IPS-18c (cell line): Measurements from ENCODE around the gene AIFM1.

Experiments used
- H3K4me3 ChIP-seq: 2 replicates; pipeline ENCODE4 v1.7.0; 2013; ENCODE audit warnings: low read depth, mild to moderate bottlenecking, low read length, moderate library complexity; ENCODE audit not compliant: insufficient read depth
- H3K9me3 ChIP-seq: one replicate; pipeline ENCODE4 v1.6.1; 2013; ENCODE audit warnings: mild to moderate bottlenecking, low read length, moderate library complexity; ENCODE audit not compliant: control insufficient read depth, insufficient read depth

AIFM1 gene

GRCh38 chrX:130173190-130173895 is 7.7 kb upstream of the AIFM1 start:
- peaks cover 8% of the 10 kb centered on the region for H3K9me3 ChIP-seq
- H3K4me3 ChIP-seq, result no peak overlapping the region

- peak overlapping the region; percentile 56 for H3K4me3 ChIP-seq
- H3K9me3 ChIP-seq, result peaks cover 2% of the 10 kb centered on the region
Observed at GRCh38 chrX:130172127-130172845, 6.6 kb upstream of the AIFM1 start.

- H3K4me3 ChIP-seq, result peak within 1 kb of the TSS; percentile 56
- peaks cover 2% of the 10 kb centered on the region for H3K9me3 ChIP-seq
Observed at GRCh38 chrX:130171446-130172126, 5.9 kb upstream of the AIFM1 start, which contains the start of gene RAB33A. TSS of gene RAB33A (plus strand) at chrX:130171962. CDS start at chrX:130172063, 101 bp downstream.

GRCh38 chrX:130170752-130171445 is 5.3 kb upstream of the AIFM1 start:
- Histone ChIP-seq H3K9me3 (peaks cover 2% of the 10 kb centered on the region), H3K4me3 (peak overlapping the region; percentile 56)

GRCh38 chrX:130167040-130167439 is 1.4 kb upstream of the AIFM1 start:
- Histone ChIP-seq H3K4me3 (no peak overlapping the region), H3K9me3 (peaks cover 4% of the 10 kb centered on the region)

GRCh38 chrX:130166503-130166777 is 799 bp upstream of the AIFM1 start:
- peak overlapping the region; percentile 69; the same call in 1 of the 2 replicates for H3K4me3 ChIP-seq
- H3K9me3 ChIP-seq, result peaks cover 4% of the 10 kb centered on the region

GRCh38 chrX:130165181-130165702 is 399 bp downstream of the AIFM1 start:
- H3K4me3 ChIP-seq, result peak overlapping the region; percentile 69

GRCh38 chrX:130163398-130163797 is 2.2 kb downstream of the AIFM1 start:
- no peak overlapping the region for H3K4me3 ChIP-seq
- H3K9me3 ChIP-seq, result peaks cover 4% of the 10 kb centered on the region

More at GRCh38 chrX:130165181-130165702, 399 bp downstream of the AIFM1 start:
- peaks cover 4% of the 10 kb centered on the region for H3K9me3 ChIP-seq

GRCh38 chrX:130162094-130162735 is 3.4 kb downstream of the AIFM1 start:
- Histone ChIP-seq H3K9me3 (peaks cover 4% of the 10 kb centered on the region), H3K4me3 (no peak overlapping the region)

- Histone ChIP-seq H3K9me3 (peaks cover 2% of the 10 kb centered on the region), H3K4me3 (no peak overlapping the region)
Observed at GRCh38 chrX:130159776-130160175, 5.9 kb downstream of the AIFM1 start.

- Histone ChIP-seq H3K9me3 (no peaks in the 10 kb centered on the region), H3K4me3 (no peak overlapping the region)
Observed at GRCh38 chrX:130158311-130158710, 7.3 kb downstream of the AIFM1 start.

GRCh38 chrX:130155564-130155963 is 10.1 kb downstream of the AIFM1 start:
- H3K9me3 ChIP-seq, result peaks cover 2% of the 10 kb centered on the region
- H3K4me3 ChIP-seq, result no peak overlapping the region

GRCh38 chrX:130147631-130148030 is 18.0 kb downstream of the AIFM1 start:
- peaks cover 6% of the 10 kb centered on the region for H3K9me3 ChIP-seq
- no peak overlapping the region for H3K4me3 ChIP-seq

GRCh38 chrX:130145123-130145522 is 20.5 kb downstream of the AIFM1 start:
- Histone ChIP-seq H3K9me3 (peaks cover 4% of the 10 kb centered on the region), H3K4me3 (no peak overlapping the region)

GRCh38 chrX:130144509-130144908 is 21.1 kb downstream of the AIFM1 start:
- peaks cover 4% of the 10 kb centered on the region for H3K9me3 ChIP-seq
- no peak overlapping the region for H3K4me3 ChIP-seq

- H3K9me3 ChIP-seq, result peaks cover 6% of the 10 kb centered on the region
- no peak overlapping the region for H3K4me3 ChIP-seq
Observed at GRCh38 chrX:130139474-130140201, 26.0 kb downstream of the AIFM1 start.
